IMR-90 (cell line): ENCODE results near the gene E4F1. TPM values are rescaled to one million over a fixed set of nuclear protein-coding genes. Genes with fewer than 3 reads are reported as not detected.

ENCODE experiments used
- ATAC-seq: fragments of 200-7000 bp; cut with Tn5 transposase; 2 replicates; pipeline ENCODE4 v1.9.1; 2020; ENCODE audit warnings: low read depth, mild to moderate bottlenecking, moderate library complexity
- BruUV-seq: library from RNA; stranded (reverse); fragments of 400-500 nt; replicated peaks from 2 replicates; lab custom pipeline; 2021; lab: Mats Ljungman, UMichigan
- CTCF ChIA-PET: fragments of 300-600 bp; formaldehyde crosslinking; extraction: SDS; loops from one replicate; lab custom pipeline; 2021; ENCODE audit warnings: antibody characterized with exemption; lab: Yijun Ruan, JAX
- POLR2A ChIA-PET: fragments of 300-600 bp; sonication (Branson Sonifier 250); formaldehyde crosslinking; loops from one replicate; lab custom pipeline; 2022; ENCODE audit warnings: antibody characterized with exemption; ENCODE audit not compliant: unreplicated experiment; lab: Charles Lee
- DNase-seq: peaks from one replicate; pipeline ENCODE4 v3.0.0; 2013
- H2AFZ ChIP-seq: replicated peaks from 2 replicates; pipeline ENCODE3; 2013; ENCODE audit warnings: low read length, mild to moderate bottlenecking; ENCODE audit not compliant: poor library complexity
- H2AK5ac ChIP-seq: 2 replicates; pipeline ENCODE4 v1.6.1; 2013; ENCODE audit warnings: low read depth, low read length, inconsistent platforms
- H2AK9ac ChIP-seq: replicated peaks from 2 replicates; pipeline ENCODE3; 2013; ENCODE audit warnings: mild to moderate bottlenecking, low read depth, low read length, moderate library complexity; ENCODE audit not compliant: poor library complexity
- H2BK120ac ChIP-seq: 2 replicates; pipeline ENCODE4 v1.6.1; 2013; ENCODE audit warnings: low read depth, low read length, inconsistent platforms
- H2BK15ac ChIP-seq: 3 replicates; pipeline ENCODE4 v1.6.1; 2013; ENCODE audit warnings: low read depth, low read length, inconsistent platforms
- H2BK20ac ChIP-seq: 2 replicates; pipeline ENCODE4 v1.6.1; 2013; ENCODE audit warnings: low read depth, mild to moderate bottlenecking, inconsistent platforms, low read length, moderate library complexity
- H2BK5ac ChIP-seq: 2 replicates; pipeline ENCODE4 v1.6.1; 2013; ENCODE audit warnings: mild to moderate bottlenecking, low read depth, low read length, inconsistent platforms; ENCODE audit not compliant: poor library complexity, severe bottlenecking
- H3K14ac ChIP-seq: replicated peaks from 2 replicates; pipeline ENCODE4 v1.6.1; 2013; ENCODE audit warnings: low read depth, low read length, inconsistent platforms
- H3K18ac ChIP-seq: 2 replicates; pipeline ENCODE4 v1.6.1; 2013; ENCODE audit warnings: low read depth, low read length, control low read depth
- H3K23ac ChIP-seq: 2 replicates; pipeline ENCODE4 v1.6.1; 2013; ENCODE audit warnings: low read depth, low read length, inconsistent platforms
- H3K27ac ChIP-seq: 2 replicates; pipeline ENCODE4 v1.5.1; 2013; ENCODE audit warnings: mild to moderate bottlenecking, control low read depth, low read length; ENCODE audit not compliant: insufficient read depth
- H3K27me3 ChIP-seq: 2 replicates; pipeline ENCODE4 v1.6.1; 2013; ENCODE audit warnings: low read length; ENCODE audit not compliant: control insufficient read depth, insufficient read depth
- H3K36me3 ChIP-seq: 2 replicates; pipeline ENCODE4 v1.6.1; 2013; ENCODE audit warnings: low read length, mixed read lengths; ENCODE audit not compliant: control insufficient read depth, insufficient read depth
- H3K4ac ChIP-seq: 2 replicates; pipeline ENCODE4 v1.6.1; 2013; ENCODE audit warnings: low read depth, low read length, inconsistent platforms
- H3K4me1 ChIP-seq: 2 replicates; pipeline ENCODE4 v1.6.1; 2013; ENCODE audit warnings: low read length, mixed read lengths; ENCODE audit not compliant: control insufficient read depth, insufficient read depth
- H3K4me2 ChIP-seq: 2 replicates; pipeline ENCODE4 v1.6.1; 2013; ENCODE audit warnings: low read depth, mild to moderate bottlenecking, control low read depth, low read length, moderate library complexity
- H3K4me3 ChIP-seq: 2 replicates; pipeline ENCODE4 v1.5.1; 2013; ENCODE audit warnings: low read depth, mild to moderate bottlenecking, control low read depth, low read length, moderate library complexity; ENCODE audit not compliant: insufficient read depth
- H3K56ac ChIP-seq: 2 replicates; pipeline ENCODE4 v1.6.1; 2013; ENCODE audit warnings: low read length, inconsistent platforms; ENCODE audit not compliant: insufficient read depth; ENCODE audit errors: extremely low read depth
- H3K79me1 ChIP-seq, 2 experiments: 2 replicates each; pipeline ENCODE4 v1.6.1; 2013; ENCODE audit warnings: low read length in 2 of 2, inconsistent platforms in 1 of 2, low read depth in 1 of 2
- H3K9ac ChIP-seq: 2 replicates; pipeline ENCODE4 v1.6.1; 2013; ENCODE audit warnings: low read depth, low read length, control low read depth
- H3K9me1 ChIP-seq: 2 replicates; pipeline ENCODE4 v1.6.1; 2013; ENCODE audit warnings: low read length, inconsistent platforms; ENCODE audit not compliant: insufficient read depth
- H3K9me3 ChIP-seq: 2 replicates; pipeline ENCODE4 v1.6.1; 2013; ENCODE audit warnings: low read length; ENCODE audit not compliant: control insufficient read depth, insufficient read depth
- H4K20me1 ChIP-seq: 2 replicates; pipeline ENCODE4 v1.6.1; 2013; ENCODE audit warnings: low read length, inconsistent platforms; ENCODE audit not compliant: insufficient read depth
- H4K5ac ChIP-seq: 2 replicates; pipeline ENCODE4 v1.6.1; 2013; ENCODE audit warnings: mild to moderate bottlenecking, low read depth, low read length, control low read depth
- H4K8ac ChIP-seq, 2 experiments: 2 replicates each; pipeline ENCODE4 v1.6.1; 2013; ENCODE audit warnings: low read depth in 2 of 2, low read length in 2 of 2, control low read depth in 1 of 2, inconsistent platforms in 1 of 2
- H4K91ac ChIP-seq: 2 replicates; pipeline ENCODE4 v1.6.1; 2013; ENCODE audit warnings: low read depth, low read length, inconsistent platforms; ENCODE audit not compliant: insufficient read depth
- FOS ChIP-seq: fragments of 150-350 bp; IDR thresholded peaks from 2 replicates; pipeline ENCODE4 v1.6.1; 2016; ENCODE audit warnings: low read depth, low read length
- POLR2A ChIP-seq: IDR thresholded peaks from 2 replicates; pipeline ENCODE4 v1.6.1; 2012; ENCODE audit warnings: mild to moderate bottlenecking, low read depth, low read length
- RAD21 ChIP-seq: IDR thresholded peaks from 2 replicates; pipeline ENCODE4 v1.6.1; 2012; ENCODE audit warnings: low read length, improper control_type of control experiment
- RCOR1 ChIP-seq: IDR thresholded peaks from 2 replicates; pipeline ENCODE4 v1.6.1; 2012; ENCODE audit warnings: mild to moderate bottlenecking, low read length, improper control_type of control experiment; ENCODE audit not compliant: insufficient replicate concordance
- RFX5 ChIP-seq: IDR thresholded peaks from 2 replicates; pipeline ENCODE4 v1.8.0; 2012; ENCODE audit warnings: low read depth, mild to moderate bottlenecking, low read length, moderate library complexity
- SMC3 ChIP-seq: fragments of 150-350 bp; IDR thresholded peaks from 2 replicates; pipeline ENCODE4 v1.6.1; 2016; ENCODE audit warnings: low read depth, mild to moderate bottlenecking, antibody characterized with exemption, low read length, moderate library complexity
- WGBS, 2 experiments: methylation state at CpG; one replicate each; pipeline versions ENCODE4 v1.1.5 to v1.1.7; 2013; ENCODE audit warnings: missing lambda C conversion rate in 2 of 2; ENCODE audit not compliant: insufficient read length in 1 of 2; ENCODE audit errors: extremely low coverage in 2 of 2; 5-methylcytosine and 5-hydroxymethylcytosine counted together
- dilution Hi-C: fragments of 300-500 bp; cut with HindIII; formaldehyde crosslinking; loops from one replicate; pipeline ENCODE4 v1.14.3; 2018; ENCODE audit warnings: low sequenced_read_pairs; ENCODE audit not compliant: unreplicated experiment
- in situ Hi-C: fragments of 300-500 bp; cut with MboI; formaldehyde crosslinking; loops from 3 replicates; pipeline ENCODE4 v1.14.3; 2019; ENCODE audit warnings: low sequenced_read_pairs, inconsistent platforms, mixed read lengths
- intact Hi-C: fragments of 100-400 bp; cut with micrococcal nuclease; formaldehyde crosslinking; loops from 2 replicates; pipeline ENCODE4 v1.10.0; 2022
- polyA plus RNA-seq, 3 experiments: library from polyadenylated mRNA; depleted of rRNA; stranded (reverse); fragments of >200 nt; gene quantifications; 2 replicates each; pipeline ENCODE4 v1.2.3, GENCODE V29; 2012; ENCODE audit warnings: low replicate concordance in 1 of 3
- total RNA-seq: library from RNA; depleted of rRNA; stranded (reverse); fragments of >200 nt; gene quantifications from 2 replicates; pipeline ENCODE4 v1.2.3, GENCODE V29; 2012

E4F1 gene
- total and polyA plus RNA-seq, 2 of the 4 experiments (the other 2 are of a cell fraction) = 13.1 to 33.0 TPM

DNA sequence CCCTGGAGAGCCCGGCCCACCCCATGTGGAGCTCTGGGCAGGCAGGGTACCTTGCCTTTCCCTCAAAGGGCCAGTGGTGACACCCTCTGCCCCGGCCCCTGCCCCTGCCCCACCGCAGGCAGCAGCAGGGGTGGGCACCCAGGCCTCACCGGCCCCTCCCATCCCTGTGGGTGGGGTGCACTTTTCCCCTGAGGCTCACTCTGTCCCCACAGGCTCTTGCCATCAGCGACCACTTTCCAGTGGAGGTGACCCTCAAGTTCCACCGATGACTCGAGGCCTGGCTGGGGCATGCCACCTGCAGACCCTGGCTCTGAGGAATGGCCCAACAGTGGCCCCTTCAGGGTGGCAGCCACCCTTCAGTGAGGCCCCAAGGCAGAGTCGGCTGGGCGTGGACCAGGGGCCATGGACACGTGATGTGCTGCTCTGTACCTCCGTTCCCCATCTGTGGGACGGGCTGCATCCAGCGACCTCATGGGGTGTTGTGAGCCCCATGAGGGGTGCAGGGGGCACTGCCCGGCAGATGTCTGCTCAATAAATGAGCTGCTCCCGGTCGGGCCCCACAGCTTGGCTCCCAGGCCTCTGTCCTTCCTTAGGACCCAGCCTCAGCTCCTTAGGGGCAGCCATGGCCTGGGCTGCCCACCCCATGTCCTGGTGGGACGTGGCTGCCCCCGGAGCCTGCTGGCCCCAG lies 14.9 kb downstream of the E4F1 start:
- Histone ChIP-seq H3K79me1 (no peaks in the 10 kb centered on the region), H3K18ac (no peak overlapping the region), H4K91ac (no peak overlapping the region), H3K56ac (no peak overlapping the region), H4K8ac (no peak overlapping the region), H3K9me1 (no peaks in the 10 kb centered on the region), H3K36me3 (peaks cover 36% of the 10 kb centered on the region), H3K4ac (no peak overlapping the region), H4K5ac (no peak overlapping the region), H3K27me3 (peaks cover 9% of the 10 kb centered on the region), H2BK20ac (no peak overlapping the region), H3K4me2 (no peak overlapping the region), H2BK120ac (no peak overlapping the region), H2AFZ (no peak overlapping the region), H3K23ac (no peak overlapping the region), H3K9ac (no peak overlapping the region), H4K20me1 (peaks cover 14% of the 10 kb centered on the region), H3K14ac (no peak overlapping the region), H2BK15ac (no peak overlapping the region), H2AK5ac (no peak overlapping the region), H2BK5ac (no peak overlapping the region), H3K4me3 (no peak overlapping the region), H3K9me3 (no peaks in the 10 kb centered on the region), H2AK9ac (no peak overlapping the region), H3K4me1 (peaks cover 5% of the 10 kb centered on the region; the same call in 1 of the 2 replicates), H3K27ac (no peak overlapping the region)
- ChIA-PET CTCF (interaction anchor here (1.1 kb wide), 1 partner anchor 13 kb away, joined by 3 read pairs; the partner anchor contains the start of gene ECI1), POLR2A (interaction anchor here (0.6 kb wide), 1 partner anchor 13 kb away, joined by 10 read pairs; no protein-coding TSS in a partner anchor)
- intact Hi-C loops = no loop called here
- 59% methylated on average over 11 of the region's 18 CpGs; no CpG with 5 or more reads in 1 of the 2 experiments for WGBS, 2 experiments
- no TSS peak for BruUV-seq
- TF ChIP-seq RAD21 (no peak), POLR2A (no peak), RFX5 (no peak), RCOR1 (no peak), FOS (no peak), SMC3 (no peak)
- no peak for ATAC-seq
- dilution Hi-C loops = no loop called here
- DNase-seq = no peak
- in situ Hi-C loops = no loop called here
